B cell (primary cell): Measurements from ENCODE around the gene ITSN1.

Experiments used
- EZH2 ChIP-seq: IDR thresholded peaks from 2 replicates; pipeline ENCODE4 v1.6.1; 2012; ENCODE audit warnings: borderline replicate concordance, low read depth, mild to moderate bottlenecking, moderate library complexity, low read length; ENCODE audit not compliant: insufficient read depth, poor library complexity, severe bottlenecking
- TF ChIP-seq, protein P1 (sequence below): fragments of 200-600 bp; IDR thresholded peaks from one replicate; pipeline ENCODE4 v1.8.0; 2022; ENCODE audit warnings: antibody characterized with exemption, mild to moderate bottlenecking

DNA sequence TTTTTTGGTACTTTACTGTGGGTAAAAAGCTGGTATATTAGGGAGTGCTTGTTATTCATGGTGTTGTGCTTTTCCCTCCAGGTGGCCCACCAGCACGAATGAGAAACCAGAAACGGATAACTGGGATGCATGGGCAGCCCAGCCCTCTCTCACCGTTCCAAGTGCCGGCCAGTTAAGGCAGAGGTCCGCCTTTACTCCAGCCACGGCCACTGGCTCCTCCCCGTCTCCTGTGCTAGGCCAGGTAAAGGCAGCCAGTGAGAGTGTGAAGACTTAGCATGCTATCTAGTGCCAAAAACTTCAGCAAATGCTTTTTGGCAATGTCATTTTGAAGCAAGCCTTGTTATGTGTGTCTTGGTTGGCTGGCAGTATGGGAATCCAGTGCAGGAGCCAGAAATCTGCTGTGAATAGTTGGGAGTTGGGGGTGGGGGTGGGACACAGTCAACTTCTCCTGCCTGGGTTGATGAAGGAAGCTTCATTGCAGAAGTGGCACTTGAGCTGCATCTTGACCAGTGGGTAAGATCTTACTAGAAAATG lies 171.6 kb downstream of the ITSN1 start:
- TF ChIP-seq, protein P1, sequence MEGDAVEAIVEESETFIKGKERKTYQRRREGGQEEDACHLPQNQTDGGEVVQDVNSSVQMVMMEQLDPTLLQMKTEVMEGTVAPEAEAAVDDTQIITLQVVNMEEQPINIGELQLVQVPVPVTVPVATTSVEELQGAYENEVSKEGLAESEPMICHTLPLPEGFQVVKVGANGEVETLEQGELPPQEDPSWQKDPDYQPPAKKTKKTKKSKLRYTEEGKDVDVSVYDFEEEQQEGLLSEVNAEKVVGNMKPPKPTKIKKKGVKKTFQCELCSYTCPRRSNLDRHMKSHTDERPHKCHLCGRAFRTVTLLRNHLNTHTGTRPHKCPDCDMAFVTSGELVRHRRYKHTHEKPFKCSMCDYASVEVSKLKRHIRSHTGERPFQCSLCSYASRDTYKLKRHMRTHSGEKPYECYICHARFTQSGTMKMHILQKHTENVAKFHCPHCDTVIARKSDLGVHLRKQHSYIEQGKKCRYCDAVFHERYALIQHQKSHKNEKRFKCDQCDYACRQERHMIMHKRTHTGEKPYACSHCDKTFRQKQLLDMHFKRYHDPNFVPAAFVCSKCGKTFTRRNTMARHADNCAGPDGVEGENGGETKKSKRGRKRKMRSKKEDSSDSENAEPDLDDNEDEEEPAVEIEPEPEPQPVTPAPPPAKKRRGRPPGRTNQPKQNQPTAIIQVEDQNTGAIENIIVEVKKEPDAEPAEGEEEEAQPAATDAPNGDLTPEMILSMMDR: no peak
- no peak for TF ChIP-seq EZH2
